PFSK-1 (cell line): ENCODE measurements around the gene EPS15.

ENCODE experiments used
- FOXP2 ChIP-seq: optimal IDR thresholded peaks from 2 replicates; pipeline ENCODE3; 2011; ENCODE audit warnings: borderline replicate concordance, control low read depth, inconsistent platforms; ENCODE audit not compliant: insufficient read depth; ENCODE audit errors: extremely low read length, extremely low read depth
- POLR2AphosphoS5 ChIP-seq: IDR thresholded peaks from 2 replicates; pipeline ENCODE4 v1.6.1; 2012; ENCODE audit warnings: low read depth, mild to moderate bottlenecking, control low read depth, low read length, moderate library complexity
- SIN3A ChIP-seq: IDR thresholded peaks from 2 replicates; pipeline ENCODE4 v1.6.1; 2012; ENCODE audit warnings: mild to moderate bottlenecking, low read length, moderate library complexity, borderline replicate concordance; ENCODE audit not compliant: insufficient read depth
- TAF1 ChIP-seq: IDR thresholded peaks from 2 replicates; pipeline ENCODE4 v1.6.1; 2012; ENCODE audit warnings: low read length, control low read depth, borderline replicate concordance; ENCODE audit not compliant: insufficient read depth
- TF ChIP-seq, protein P1 (sequence below), 2 experiments: IDR thresholded peaks; 2 replicates each; pipeline versions ENCODE4 v1.6.1 to v1.8.0; 2011 to 2012; ENCODE audit warnings: low read depth in 2 of 2, low read length in 2 of 2, control low read depth in 1 of 2, inconsistent platforms in 1 of 2, mild to moderate bottlenecking in 1 of 2, moderate library complexity in 1 of 2; ENCODE audit not compliant: insufficient read depth in 1 of 2

Gene EPS15

DNA sequence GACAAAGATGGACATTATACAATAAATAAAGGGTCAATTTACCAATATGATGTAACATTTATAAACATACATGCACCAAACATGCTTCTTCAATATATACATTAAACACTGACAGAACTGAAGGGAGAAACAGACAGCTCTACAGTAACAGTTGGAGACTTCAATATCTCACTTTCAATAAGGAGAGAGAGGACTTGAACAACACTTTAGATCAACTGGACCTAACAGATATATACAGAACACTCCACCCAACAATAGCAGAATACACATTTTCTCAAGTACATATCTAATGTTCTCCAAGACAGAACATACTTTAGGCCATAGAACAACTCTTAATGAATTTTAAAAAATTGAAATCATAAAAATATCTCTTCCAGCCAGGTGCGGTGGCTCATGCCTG lies 138.1 kb downstream of the EPS15 start:
- TF ChIP-seq TAF1, result no peak
- TF ChIP-seq FOXP2, result no peak
- no peak for TF ChIP-seq SIN3A
- TF ChIP-seq POLR2AphosphoS5, result no peak
- TF ChIP-seq, protein P1, sequence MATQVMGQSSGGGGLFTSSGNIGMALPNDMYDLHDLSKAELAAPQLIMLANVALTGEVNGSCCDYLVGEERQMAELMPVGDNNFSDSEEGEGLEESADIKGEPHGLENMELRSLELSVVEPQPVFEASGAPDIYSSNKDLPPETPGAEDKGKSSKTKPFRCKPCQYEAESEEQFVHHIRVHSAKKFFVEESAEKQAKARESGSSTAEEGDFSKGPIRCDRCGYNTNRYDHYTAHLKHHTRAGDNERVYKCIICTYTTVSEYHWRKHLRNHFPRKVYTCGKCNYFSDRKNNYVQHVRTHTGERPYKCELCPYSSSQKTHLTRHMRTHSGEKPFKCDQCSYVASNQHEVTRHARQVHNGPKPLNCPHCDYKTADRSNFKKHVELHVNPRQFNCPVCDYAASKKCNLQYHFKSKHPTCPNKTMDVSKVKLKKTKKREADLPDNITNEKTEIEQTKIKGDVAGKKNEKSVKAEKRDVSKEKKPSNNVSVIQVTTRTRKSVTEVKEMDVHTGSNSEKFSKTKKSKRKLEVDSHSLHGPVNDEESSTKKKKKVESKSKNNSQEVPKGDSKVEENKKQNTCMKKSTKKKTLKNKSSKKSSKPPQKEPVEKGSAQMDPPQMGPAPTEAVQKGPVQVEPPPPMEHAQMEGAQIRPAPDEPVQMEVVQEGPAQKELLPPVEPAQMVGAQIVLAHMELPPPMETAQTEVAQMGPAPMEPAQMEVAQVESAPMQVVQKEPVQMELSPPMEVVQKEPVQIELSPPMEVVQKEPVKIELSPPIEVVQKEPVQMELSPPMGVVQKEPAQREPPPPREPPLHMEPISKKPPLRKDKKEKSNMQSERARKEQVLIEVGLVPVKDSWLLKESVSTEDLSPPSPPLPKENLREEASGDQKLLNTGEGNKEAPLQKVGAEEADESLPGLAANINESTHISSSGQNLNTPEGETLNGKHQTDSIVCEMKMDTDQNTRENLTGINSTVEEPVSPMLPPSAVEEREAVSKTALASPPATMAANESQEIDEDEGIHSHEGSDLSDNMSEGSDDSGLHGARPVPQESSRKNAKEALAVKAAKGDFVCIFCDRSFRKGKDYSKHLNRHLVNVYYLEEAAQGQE (IDR thresholded peaks at IDR 0.05; ENCODE audit: insufficient read depth in 1 of 2, low read depth in 2 of 2, low read length in 2 of 2), result no peak

DNA sequence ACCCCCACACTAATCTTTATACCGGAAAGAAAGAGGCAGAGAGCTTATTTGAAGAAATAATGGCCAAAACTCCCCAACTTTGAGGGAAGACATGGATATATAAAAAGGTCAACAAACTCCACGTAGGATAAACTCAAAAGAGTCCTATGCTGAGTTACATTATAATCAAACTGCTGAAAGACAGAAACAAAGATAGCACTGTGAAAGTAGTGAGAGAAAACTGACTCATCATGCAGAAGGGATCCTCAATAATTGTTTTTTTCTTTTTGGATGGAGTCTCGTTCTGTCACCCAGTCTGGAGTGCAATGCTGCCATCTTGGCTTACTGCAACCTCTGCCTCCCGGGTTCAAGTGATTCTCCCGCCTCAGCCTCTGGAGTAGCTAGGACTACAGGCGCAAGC lies 140.2 kb downstream of the EPS15 start:
- TF ChIP-seq TAF1, result no peak
- no peak for TF ChIP-seq FOXP2
- TF ChIP-seq SIN3A, result no peak
- TF ChIP-seq, protein P1 (IDR thresholded peaks at IDR 0.05; ENCODE audit: insufficient read depth in 1 of 2, low read depth in 2 of 2, low read length in 2 of 2), result no peak
- no peak for TF ChIP-seq POLR2AphosphoS5

DNA sequence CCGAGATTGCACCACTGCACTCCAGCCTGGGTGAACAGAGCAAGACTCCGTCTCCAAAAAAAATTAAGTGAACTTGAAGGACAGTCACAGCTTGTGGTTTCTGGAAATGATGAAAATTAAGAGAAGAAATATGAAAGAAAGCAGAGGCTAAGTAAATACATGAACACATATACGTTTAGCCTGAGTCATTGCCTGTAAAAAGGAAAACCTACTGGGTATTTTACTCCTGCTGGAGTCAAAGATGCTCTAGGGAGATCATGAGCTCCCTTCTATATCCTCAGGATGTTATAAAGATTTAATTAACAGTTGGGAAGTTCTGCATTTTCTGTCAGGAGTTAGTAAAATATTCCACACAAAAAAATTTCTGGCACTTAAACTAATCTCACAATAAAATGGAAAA lies 145.2 kb downstream of the EPS15 start:
- TF ChIP-seq, protein P1 (IDR thresholded peaks at IDR 0.05; ENCODE audit: insufficient read depth in 1 of 2, low read depth in 2 of 2, low read length in 2 of 2), result no peak
- TF ChIP-seq FOXP2 (no peak), SIN3A (no peak), POLR2AphosphoS5 (no peak), TAF1 (no peak)

- TF ChIP-seq FOXP2 (no peak), POLR2AphosphoS5 (no peak), SIN3A (no peak), TAF1 (no peak)
- TF ChIP-seq, protein P1 (IDR thresholded peaks at IDR 0.05; ENCODE audit: insufficient read depth in 1 of 2, low read depth in 2 of 2, low read length in 2 of 2), result no peak
Measured at GRCh38 chr1:51372561-51372960, 146.5 kb downstream of the EPS15 start.

DNA sequence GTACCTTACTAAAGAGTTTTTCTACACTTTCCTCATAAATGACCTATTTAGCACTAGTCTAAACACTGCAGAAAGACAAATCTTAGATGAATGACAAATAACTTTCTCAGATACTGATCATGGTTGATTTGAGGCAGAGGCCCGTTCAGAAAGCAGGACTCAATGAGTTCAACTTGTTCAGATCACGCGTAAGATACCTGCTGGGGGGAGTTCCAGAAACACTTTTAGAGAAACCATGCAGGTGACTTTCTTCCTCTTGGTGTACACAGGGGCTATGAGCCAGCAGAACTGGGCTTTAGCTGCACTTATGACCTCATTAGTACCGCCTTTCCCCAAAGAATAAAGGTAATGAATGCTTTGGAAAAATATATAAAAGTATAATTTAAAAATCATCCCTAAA lies 149.9 kb downstream of the EPS15 start:
- no peak for TF ChIP-seq TAF1
- TF ChIP-seq, protein P1 (IDR thresholded peaks at IDR 0.05; ENCODE audit: insufficient read depth in 1 of 2, low read depth in 2 of 2, low read length in 2 of 2), result no peak
- TF ChIP-seq SIN3A, result no peak
- no peak for TF ChIP-seq FOXP2
- TF ChIP-seq POLR2AphosphoS5, result no peak
